GF-D8 (cell line): Measurements from ENCODE around the gene TRIM60.
"Not testable (repeated sequence)": the region's sequence is repeated elsewhere in the genome, so short reads cannot be mapped to it uniquely, and the experiment has no call there.

Experiments
- DNase-seq: peaks from one replicate; lab custom pipeline; 2025; lab: John Stamatoyannopoulos, UW

Gene TRIM60

GRCh38 chr4:165031436-165032211 lies at the start of gene TRIM60:
TRIM60 (plus strand) TSS chr4:165031999; CDS start chr4:165040073, 8,074 bp downstream.
- no peak for DNase-seq

DNA sequence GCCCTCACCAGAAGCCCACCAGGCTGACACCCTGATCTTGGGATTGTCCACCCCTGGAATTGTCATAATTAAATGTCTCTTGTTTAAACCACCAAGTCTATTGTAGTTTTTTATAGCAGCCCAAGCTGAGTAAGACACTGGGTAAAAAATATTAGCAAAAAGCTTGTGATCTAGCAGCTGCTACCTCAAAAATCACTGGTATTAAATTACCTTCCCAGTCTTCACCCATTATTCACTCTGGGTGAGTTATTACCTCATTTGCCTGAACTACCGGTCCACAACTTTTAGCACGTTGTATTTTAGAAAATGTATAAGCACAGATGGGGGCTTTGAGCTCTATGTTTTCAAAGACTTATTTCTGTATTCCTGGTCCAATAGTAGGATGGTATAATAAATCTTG lies 42.3 kb upstream of the TRIM60 start:
- DNase-seq, result no peak

- DNase-seq, result not testable (repeated sequence)
Observed at GRCh38 chr4:164990786-164991185, 41.0 kb upstream of the TRIM60 start.

DNA sequence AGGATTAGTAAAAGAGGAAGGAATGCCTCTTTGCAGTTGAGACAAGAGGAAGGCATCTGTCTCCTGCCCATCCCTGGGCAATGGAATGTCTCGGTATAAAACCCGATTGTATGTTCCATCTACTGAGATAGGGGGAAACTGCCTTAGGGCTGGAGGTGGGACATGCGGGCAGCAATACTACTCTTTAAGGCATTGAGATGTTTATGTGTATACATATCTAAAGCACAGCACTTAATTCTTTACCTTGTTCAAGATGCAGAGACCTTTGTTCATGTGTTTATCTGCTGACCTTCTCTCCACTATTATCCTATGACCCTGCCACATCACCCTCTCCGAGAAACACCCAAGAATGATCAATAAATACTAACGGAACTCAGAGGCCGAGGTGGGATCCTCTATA lies 35.7 kb upstream of the TRIM60 start:
- not testable (repeated sequence) for DNase-seq

- DNase-seq, result no peak
Observed at GRCh38 chr4:164997324-164997723, 34.5 kb upstream of the TRIM60 start.

- no peak for DNase-seq
Observed at GRCh38 chr4:164997941-164998340, 33.9 kb upstream of the TRIM60 start.

DNA sequence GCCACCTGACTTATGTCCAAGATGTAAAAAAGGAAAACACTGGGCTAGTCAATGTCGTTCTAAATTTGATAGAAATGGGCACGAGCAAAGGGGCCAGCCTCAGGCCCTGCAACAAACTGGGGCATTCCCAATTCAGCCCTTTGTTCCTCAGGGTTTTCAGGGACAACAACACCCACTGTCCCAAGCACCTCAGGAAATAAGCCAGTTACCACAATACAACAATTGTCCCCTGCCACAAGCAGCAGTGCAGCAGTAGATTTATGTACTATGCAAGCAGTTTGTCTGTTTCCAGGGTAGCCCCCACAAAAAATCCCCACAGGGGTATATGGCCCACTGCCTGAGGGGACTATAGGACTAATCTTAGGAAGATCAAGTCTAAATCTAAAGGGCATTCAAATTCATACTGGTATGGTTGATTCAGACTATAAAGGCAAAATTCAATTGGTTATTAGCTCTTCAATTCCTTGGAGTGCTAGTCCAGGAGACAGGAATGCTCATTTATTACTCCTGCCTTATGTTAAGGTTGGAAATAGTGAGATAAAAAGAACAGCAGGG lies 33.2 kb upstream of the TRIM60 start:
- not testable (repeated sequence) for DNase-seq

- not testable (repeated sequence) for DNase-seq
Observed at GRCh38 chr4:165001957-165002356, 29.8 kb upstream of the TRIM60 start.

GRCh38 chr4:165005352-165005925 lies 26.4 kb upstream of the TRIM60 start:
- no peak for DNase-seq

- DNase-seq, result no peak
Observed at GRCh38 chr4:165006456-165006855, 25.3 kb upstream of the TRIM60 start.

- no peak for DNase-seq
Observed at GRCh38 chr4:165006886-165007285, 24.9 kb upstream of the TRIM60 start.

DNA sequence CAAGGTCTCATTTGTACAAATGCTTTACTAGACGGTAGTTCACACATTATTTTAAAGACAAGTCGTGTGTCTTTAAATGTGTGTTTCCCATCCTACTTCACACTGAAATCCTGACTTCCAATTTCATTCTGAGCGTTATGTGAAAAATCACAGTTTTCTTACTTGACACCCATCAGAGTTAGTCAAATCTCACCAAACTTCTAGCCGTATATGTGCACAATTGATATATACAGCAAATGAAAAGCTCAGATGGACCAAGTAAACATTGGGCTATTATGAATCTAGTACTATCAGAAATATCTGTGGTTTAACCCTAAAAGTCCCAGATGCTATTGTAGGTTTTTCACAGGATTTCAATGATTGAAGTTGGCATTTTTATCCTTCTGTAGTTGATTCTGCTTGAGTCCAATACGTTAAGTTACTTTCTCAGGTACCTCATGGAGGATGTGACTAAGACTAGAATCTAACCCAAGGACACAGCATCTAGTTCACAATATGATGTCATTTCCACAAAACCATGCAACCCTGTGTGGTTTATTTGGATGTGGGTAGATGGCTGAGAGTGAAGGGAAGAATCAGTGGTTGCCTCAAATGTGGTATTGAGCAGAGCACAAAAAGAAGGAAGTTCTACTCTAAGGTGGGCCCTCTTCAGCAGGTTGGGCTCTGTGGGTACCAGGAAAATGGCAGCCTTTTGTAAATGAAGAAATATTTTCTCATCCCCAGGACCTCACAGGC lies 22.1 kb upstream of the TRIM60 start:
- no peak for DNase-seq

- no peak for DNase-seq
Observed at GRCh38 chr4:165010487-165010886, 21.3 kb upstream of the TRIM60 start.

DNA sequence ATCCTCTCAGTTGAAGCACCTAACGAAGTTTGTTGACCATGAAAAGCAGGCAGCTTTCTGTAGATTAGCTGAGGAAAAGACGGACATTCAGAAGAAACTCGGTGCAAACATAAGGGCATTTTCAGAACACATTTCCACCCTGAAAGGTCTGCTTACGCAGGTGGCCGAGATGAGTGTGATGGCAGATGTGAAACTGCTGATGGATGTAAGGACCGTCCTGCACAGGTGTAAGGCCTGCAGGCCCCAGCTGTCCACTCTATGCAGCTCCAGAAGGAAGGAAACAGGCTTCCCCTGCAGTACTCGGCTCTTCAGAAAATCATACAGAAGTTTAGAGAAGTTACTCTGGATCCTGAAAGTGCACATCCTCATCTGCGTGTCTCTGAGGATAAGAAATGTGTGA lies 20.8 kb upstream of the TRIM60 start:
- DNase-seq, result no peak

GRCh38 chr4:165011403-165011802 lies 20.4 kb upstream of the TRIM60 start:
- DNase-seq, result no peak

DNA sequence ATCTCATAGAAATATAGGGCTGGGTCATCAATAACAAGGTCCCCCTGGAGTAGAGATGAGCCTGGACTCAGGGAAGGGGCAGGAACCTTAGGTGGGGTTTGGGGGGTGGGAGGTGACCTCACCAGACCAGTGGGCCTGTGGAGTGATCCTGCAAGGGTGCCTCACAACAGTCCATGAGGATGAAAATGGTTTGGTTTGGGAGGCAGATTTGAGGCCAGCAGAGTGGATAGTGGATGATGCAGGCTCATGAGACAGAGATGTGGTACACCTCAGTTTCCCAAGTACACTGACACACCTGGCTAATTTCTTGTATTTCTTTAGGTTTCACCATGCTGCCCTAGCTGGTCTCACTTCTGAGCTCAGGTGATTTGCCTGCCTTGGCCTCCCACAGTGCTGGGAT lies 18.1 kb upstream of the TRIM60 start:
- no peak for DNase-seq

DNA sequence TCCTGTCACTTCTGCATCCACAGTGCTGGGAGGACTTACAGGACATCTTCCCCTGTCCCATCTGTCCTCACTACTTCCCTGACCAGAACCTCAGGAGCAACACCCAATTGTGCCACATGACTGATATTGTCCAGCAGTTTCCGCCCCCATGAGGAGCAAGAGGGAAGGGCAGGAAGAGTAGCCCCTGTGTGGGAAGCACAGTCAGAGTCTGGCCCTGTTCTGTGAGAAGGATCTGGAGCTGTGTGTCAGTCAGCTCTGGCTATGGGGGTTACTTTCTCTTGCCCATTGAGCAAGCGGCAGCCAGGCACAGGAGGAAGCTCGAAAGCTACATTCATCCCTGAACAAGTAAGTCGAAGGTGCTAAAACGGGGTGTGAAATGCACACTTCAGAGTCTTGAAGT lies 14.8 kb upstream of the TRIM60 start:
- DNase-seq, result no peak

DNA sequence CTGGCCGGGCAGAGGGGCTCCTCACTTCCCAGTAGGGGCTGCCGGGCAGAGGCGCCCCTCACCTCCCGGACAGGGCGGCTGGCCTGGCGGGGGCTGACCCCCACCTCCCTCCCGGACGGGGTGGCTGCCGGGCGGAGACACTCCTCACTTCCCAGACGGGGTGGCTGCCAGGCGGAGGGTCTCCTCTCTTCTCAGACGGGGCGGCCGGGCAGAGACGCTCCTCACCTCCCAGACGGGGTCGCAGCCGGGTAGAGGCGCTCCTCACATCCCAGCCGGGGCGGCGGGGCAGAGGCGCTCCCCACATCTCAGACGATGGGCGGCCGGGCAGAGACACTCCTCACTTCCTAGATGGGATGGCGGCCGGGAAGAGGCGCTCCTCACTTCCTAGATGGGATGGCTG lies 11.8 kb upstream of the TRIM60 start:
- DNase-seq, result not testable (repeated sequence)

DNA sequence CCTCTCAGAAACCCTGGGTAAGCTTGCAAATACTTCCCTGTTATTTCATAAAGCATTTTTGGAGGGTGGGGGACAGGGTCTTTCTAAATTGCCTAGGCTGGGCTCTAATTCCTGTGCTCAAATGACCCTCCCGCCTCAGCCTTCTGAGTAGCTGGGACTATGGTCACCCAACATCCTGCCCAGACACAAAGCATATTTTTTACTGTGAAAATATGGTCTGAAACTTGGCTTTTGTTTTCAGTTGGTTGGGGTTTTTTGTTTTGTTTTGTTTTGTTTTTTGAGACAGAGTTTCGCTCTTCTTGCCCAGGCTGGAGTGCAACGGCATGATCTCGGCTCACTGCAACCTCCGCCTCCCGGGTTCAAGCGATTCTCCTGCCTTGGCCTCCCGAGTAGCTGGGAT lies 6.0 kb upstream of the TRIM60 start:
- DNase-seq, result not testable (repeated sequence)

- no peak for DNase-seq
Observed at GRCh38 chr4:165027762-165028402, 3.9 kb upstream of the TRIM60 start.

DNA sequence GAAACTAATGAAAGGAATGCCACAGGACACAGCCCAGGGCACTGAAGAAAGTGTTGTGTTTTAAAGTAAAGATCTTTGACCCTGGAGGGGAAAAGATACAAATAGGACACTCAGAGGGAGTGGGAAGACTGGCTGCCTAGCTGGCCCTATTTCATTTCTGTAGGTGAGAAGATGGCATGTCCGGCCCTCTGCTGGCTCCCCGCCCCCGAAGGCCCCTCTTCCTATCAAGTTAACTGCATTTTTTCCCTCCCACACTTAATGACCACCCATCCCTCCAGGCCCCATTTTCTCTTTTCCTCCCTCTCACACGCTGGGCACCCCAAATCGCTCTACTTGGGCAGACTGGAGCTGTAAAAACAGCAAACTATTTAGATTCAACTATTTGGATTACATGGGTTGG lies 16.4 kb downstream of the TRIM60 start:
- no peak for DNase-seq

- no peak for DNase-seq
Observed at GRCh38 chr4:165052627-165053026, 20.8 kb downstream of the TRIM60 start.
